Kidney capillary endothelial cell (primary cell): ENCODE data around the gene CDH23.

Source experiments
- DNase-seq: peaks from one replicate; pipeline ENCODE4 v3.0.0-alpha.2; 2018; ENCODE audit warnings: low spot score

The CDH23 gene

GRCh38 chr10:71392791-71393781 is 3.6 kb upstream of the CDH23 start:
- DNase-seq: no peak

DNA sequence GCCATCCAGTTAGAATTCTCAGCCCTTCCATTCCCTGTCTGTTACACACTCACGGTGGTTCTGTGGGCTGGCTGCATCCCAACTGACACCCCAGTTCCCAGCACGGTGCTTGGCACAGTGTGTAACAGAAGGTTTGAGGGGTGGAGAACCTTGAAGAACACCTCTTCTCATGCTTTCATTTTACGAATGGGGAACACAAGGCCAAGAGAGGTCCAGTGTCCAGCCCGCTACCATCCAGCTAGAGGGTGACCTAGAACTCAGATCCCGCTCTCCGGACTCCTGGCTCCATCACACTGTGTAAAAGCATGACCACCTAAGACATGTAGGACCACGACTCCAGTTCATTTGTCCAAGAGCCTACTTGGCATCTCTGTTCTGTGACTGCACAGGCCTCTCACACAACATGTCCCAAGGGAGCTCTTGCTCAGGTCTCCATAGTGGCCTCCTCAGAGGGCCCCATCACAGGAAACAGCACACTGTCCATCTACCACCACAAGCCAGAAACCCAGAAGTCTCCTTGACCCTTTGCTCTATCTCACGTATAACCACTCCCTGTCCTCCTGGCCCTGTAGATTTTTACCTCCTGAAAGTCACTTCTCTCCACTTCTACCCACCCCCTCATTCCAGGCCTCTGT is 2.8 kb upstream of the CDH23 start:
- no peak for DNase-seq

- DNase-seq: no peak
Observed at GRCh38 chr10:71394926-71395562, 1.7 kb upstream of the CDH23 start.

DNA sequence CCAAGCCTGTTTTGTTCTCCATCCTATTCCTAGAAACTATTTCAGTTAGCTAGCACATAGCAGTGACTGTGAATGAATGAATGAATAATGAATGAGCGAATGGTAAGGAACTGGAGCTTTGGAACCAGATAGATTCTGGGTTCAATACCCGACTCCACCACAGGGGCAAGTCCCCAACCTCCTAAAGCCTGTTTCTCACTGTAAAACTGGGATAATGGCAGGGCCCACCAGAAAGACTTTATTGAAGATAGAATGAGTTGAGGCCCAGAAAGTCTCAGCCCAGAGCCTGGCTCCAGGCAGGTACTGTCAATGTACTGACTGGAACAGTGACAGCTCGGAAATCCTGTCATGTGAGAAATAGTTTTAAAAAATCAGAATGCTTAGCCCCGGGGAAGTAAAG is 1.1 kb upstream of the CDH23 start:
- DNase-seq: no peak

DNA sequence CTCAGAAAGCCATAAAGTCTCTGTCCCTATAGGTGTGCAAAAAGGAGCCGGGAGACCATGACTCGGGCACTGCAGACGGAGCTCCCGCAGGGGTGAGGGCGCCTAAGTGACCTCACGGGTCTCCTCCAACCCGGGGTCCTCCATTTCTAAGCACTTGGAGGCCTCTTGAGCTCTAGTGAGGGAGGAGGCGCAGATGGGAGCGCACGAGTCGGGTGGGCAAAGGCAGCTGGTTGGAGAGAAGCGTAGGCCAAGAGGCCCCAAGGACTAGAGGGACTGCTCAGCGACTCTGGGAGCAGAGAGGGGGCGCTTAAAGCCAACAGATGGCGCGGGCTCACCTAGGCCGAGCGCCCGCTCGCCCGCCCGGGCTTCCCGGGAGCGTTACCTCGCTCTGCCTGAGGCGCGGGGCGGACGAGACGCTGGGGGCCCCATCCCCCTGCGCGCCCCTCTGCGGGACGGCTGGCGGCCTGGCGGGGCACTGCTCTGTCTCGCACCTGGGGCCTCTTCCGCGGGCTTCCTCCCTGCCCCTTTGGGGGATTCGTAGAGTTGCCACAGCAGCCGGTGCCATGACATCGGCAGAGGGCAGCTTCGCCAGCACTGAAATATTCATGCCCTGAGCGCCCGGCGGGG is 523 bp upstream of the CDH23 start:
- DNase-seq: no peak

DNA sequence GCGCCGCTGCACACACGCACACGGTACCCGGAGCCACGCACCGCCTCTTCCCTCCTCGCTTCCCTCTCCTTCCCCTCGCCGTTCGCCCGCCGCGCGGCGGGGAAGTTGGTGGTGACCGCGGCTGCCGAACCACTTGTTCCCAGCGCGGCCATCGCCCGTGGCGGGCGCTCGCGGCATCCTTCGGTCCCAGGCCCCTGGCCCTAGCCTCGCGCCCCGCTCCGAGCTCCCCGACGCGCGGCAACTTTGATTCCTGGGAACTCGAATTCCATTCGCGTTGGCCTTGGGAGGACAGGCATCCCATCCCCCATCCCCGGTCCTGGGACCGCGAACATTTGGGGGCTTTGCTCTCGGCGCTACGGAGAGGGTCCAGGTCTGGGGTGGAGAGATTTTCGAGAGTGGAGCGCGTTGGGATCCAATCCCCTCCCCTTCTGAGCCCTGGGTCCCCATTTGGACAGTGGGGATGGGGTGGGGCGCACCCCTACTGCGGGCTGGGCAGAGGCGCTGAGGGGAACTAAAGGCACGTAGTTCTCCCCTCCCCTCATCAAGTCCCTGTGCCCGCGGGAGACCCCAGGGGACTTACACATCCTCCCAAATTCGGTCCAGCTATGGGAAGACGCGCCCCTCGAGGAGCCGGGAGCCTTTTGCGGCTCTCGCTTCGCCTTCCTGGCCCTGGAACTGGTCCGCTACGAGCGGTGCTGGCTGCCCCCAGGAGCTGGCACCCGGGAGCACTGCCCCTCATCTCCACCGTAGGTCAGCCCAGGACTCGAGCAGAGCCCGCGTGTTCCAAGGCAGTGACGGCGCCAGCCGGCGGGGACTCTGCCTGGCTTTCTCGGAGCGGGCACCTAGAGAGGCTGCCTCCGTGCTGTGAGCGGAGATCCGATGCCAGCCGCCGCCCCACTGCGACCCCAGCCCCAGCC is 834 bp downstream of the CDH23 start:
- no peak for DNase-seq

DNA sequence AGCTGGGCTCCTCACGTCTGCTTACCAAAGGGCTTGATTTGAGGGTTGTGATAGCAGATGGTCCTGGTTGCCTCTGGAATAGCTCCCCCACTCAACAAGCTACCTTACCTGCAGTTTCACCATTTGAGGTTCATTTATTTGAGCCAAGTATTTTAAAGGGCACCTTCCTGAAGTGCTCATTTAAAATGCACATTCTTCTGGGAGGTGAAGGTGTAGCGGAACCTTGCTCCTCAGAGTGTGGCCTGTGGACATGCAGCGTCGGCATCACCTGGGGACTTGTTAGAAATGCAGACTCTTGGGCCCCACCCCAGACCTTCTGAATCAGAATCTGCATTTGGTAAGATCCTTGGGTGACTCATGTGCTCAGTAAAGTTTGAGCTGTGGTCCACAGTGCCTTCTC is 2.3 kb downstream of the CDH23 start:
- no peak for DNase-seq

DNA sequence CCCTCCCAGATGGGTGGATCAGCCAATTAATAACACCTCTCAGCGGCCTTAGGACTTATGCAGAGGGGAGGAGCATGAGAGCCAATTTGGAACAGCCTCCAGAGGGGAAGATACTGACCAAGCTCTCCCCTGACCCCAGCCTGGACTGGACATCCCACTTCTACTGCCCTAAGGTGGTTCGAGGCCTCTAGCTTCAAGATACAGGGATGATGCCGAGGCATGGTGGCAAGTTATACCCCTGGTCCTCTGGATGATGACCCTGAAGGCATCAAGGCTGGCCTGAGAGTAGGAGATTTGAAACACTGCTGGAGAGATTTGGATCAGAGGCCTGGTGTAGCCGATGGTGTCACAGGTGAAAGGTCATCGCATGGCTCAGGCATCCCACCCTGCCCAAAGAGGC is 3.2 kb downstream of the CDH23 start:
- no peak for DNase-seq

DNA sequence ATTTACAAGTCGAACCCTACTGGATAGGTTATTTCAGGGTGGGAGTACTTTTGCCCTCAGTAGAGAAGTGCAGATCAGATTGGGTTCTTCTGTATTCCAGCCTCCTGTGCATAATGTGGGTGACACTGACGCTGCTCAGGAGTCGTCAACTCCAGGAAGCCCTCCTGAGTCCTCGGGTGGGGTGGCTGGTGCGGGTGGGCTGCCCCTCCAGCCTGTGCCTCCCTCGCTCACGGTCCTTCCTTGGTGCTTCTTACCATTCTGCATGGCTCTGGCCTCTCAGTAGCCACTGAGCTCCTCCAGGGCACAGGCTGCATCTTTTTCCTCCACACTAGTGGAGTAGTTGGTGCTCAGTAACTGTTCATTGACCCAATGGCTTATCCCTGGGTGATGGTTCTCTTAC is 4.3 kb downstream of the CDH23 start:
- no peak for DNase-seq

- DNase-seq: no peak
Observed at GRCh38 chr10:71402005-71402404, 5.3 kb downstream of the CDH23 start.

GRCh38 chr10:71404503-71405295 is 8.0 kb downstream of the CDH23 start:
- no peak for DNase-seq

DNA sequence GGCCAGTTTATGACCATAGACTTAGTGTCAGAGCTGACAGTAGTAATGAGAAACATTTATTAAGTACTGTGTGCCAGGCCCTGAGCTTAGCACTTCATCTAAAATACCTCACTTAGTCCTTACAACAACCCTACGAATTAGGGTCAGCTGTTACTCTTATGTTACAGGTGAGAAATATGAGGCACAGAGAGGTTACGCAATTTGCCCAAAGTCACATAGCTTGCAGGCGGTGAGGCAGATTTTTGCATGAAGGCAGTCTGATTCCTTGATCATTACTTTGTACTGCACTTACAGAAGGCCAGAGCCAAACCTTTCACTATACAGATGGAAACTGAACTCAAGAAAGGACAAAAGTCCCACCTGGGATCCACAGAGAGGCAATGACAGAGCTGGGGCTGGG is 10.2 kb downstream of the CDH23 start:
- no peak for DNase-seq

DNA sequence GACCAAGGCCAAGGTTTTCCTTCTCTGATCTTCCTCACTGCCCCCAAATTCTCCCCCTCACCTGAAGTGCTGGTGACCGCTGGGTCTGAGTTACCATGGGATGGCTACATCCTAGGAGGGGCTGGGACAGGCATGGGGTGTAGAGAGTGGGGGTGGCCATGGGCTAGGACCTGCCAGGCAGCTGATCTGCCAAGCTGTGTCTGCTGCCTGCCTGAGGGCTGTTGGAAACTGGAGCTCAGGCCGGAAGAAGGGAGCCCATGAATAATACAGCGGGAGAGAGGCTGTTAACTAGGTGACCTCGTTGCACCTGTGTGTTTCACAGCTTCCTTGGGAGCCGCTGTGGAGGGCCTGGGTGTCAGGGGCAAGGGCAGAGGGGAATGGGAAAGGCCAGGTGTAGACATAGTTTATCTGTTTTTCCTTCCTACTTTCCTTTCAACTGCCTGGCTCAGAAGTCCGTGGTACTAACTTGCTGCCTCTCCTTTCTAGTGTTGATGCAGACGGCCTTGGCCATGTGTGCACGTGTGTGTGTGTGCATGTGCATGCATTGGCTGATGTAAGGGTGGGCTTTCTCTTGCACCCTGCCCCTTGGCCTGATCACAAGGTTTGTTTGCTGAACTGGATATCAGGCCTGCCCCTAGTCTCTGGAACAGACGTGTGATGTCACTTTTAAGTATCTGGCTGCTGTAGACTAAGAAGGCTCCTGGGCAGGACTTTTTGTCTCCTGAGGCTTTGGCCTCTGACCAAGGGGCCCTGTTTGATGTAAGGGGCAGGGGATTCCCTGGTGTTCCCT is 11.9 kb downstream of the CDH23 start:
- DNase-seq: no peak

DNA sequence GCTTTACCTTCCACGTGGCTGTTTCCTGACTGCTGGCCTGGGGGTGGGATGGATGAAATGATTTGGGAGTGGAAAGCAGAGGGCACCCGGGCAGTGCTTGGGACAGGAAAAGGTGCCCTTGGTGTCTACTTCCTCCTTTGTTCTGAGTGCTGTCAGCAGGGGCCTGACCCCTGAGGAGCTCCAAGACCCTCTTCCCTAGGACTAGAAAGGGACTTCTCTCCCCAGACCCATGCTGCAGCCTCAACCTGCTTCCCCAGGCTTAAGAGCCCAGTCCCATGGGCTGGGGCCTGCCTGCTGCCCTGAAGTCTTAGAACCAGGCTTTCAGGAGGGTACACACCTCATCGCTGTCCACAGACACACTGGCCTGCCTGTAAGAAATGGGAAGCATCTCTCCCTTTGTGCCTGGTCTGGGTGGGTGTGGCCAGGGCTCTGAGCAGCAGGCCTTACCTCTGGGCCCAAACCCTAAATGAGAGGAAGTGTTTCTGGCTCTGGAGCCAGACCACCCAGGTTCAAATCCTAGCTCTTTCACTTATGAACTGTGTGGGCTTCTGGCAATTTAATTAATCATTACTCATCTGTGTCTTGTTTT is 12.9 kb downstream of the CDH23 start:
- no peak for DNase-seq

- no peak for DNase-seq
Observed at GRCh38 chr10:71413581-71413980, 16.9 kb downstream of the CDH23 start.

GRCh38 chr10:71414359-71414758 is 17.6 kb downstream of the CDH23 start:
- DNase-seq: no peak

DNA sequence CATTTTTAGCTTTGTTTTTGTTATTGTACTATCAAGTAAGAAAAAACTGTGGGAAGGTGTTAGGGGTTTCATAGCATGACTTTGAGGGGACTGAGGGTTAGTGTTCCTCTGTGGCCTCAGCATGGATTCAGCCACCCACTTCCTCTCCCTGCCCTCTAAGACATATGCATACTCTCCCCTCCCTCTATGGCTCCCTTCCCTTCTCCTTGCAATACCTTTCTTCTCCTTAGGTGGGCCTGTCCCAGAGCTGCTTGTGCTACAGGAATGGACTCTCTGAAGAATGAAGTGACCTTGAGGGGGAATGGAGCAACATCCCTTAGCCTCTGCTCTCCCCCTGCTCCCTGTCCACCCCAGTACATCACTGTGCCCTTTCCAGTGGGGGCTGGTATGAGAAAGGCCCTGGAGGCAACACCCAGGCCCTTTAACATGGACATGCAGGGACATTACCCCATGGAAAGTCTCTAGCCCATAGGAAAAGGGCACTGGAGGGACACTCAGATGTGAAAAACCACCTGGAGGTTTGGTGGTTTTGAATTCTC is 22.4 kb downstream of the CDH23 start:
- DNase-seq: no peak

DNA sequence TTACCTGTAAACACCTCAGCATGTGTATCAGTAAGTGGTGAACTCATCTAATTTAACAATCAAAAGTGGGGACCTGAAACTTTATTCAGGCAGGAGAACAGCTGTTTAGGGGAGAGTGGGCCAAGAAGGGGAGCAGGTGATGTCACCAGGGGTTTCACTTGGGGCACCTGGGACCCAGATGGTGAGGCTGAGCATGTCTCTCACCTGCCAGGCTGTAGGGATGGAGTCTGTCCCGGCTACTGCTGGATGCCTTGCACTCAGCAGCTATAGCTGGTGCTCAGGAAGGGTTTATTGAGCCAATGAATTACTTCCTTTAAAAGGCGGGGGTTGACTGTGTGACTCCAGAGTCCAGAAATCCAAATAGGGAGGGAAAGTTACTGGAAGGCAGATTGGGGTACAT is 23.0 kb downstream of the CDH23 start:
- DNase-seq: no peak

- no peak for DNase-seq
Observed at GRCh38 chr10:71421075-71421434, 24.3 kb downstream of the CDH23 start.
